Mesenchymal stem cell (in vitro differentiated cells and primary cell): ENCODE measurements around the gene BRAT1.

Experiments used
- DNase-seq: peaks from one replicate; pipeline ENCODE4 v3.0.0-alpha.2; 2013
- H2AFZ ChIP-seq: one replicate; pipeline ENCODE4 v1.6.1; 2013; ENCODE audit warnings: low read depth, mild to moderate bottlenecking, control low read depth, inconsistent platforms, low read length, moderate library complexity
- H2AK5ac ChIP-seq: 2 replicates; pipeline ENCODE4 v1.6.1; 2013; ENCODE audit warnings: low read length, moderate library complexity, mild to moderate bottlenecking, inconsistent platforms; ENCODE audit not compliant: severe bottlenecking
- H2BK120ac ChIP-seq: one replicate; pipeline ENCODE4 v1.6.1; 2013; ENCODE audit warnings: low read depth, mild to moderate bottlenecking, inconsistent platforms, low read length, moderate library complexity
- H2BK12ac ChIP-seq, 2 experiments: one replicate each; pipeline ENCODE4 v1.6.1; 2013; ENCODE audit warnings: inconsistent platforms in 2 of 2, low read length in 2 of 2, mild to moderate bottlenecking in 2 of 2, moderate library complexity in 2 of 2, control low read depth in 1 of 2
- H2BK15ac ChIP-seq: one replicate; pipeline ENCODE4 v1.6.1; 2013; ENCODE audit warnings: mild to moderate bottlenecking, low read depth, inconsistent platforms; ENCODE audit not compliant: poor library complexity, severe bottlenecking
- H2BK5ac ChIP-seq: 2 replicates; pipeline ENCODE4 v1.6.1; 2013; ENCODE audit warnings: low read depth, mild to moderate bottlenecking, low read length, control low read depth, inconsistent platforms; ENCODE audit not compliant: poor library complexity, severe bottlenecking
- H3K14ac ChIP-seq, 2 experiments: one replicate each; pipeline ENCODE4 v1.6.1; 2013; ENCODE audit warnings: inconsistent platforms in 2 of 2, low read length in 2 of 2, control low read depth in 1 of 2, mild to moderate bottlenecking in 1 of 2, moderate library complexity in 1 of 2
- H3K18ac ChIP-seq, 2 experiments: one replicate each; pipeline ENCODE4 v1.6.1; 2013; ENCODE audit warnings: inconsistent platforms in 2 of 2, low read length in 2 of 2, control low read depth in 1 of 2, low read depth in 1 of 2, mild to moderate bottlenecking in 1 of 2
- H3K23ac ChIP-seq, 2 experiments: one replicate each; pipeline ENCODE4 v1.6.1; 2013; ENCODE audit warnings: inconsistent platforms in 2 of 2, low read length in 2 of 2, mild to moderate bottlenecking in 2 of 2, moderate library complexity in 2 of 2, control low read depth in 1 of 2
- H3K27ac ChIP-seq: 2 replicates; pipeline ENCODE4 v1.5.1; 2013; ENCODE audit warnings: mild to moderate bottlenecking, moderate library complexity, low read length, control low read depth, inconsistent platforms; ENCODE audit not compliant: poor library complexity, severe bottlenecking
- H3K27me3 ChIP-seq, 2 experiments: 2 replicates each; pipeline versions ENCODE4 v1.6.1 to v1.7.0; 2013; ENCODE audit warnings: low read length in 2 of 2, mild to moderate bottlenecking in 2 of 2, moderate library complexity in 2 of 2, control low read depth in 1 of 2, inconsistent platforms in 1 of 2; ENCODE audit not compliant: control insufficient read depth in 1 of 2, insufficient read depth in 1 of 2
- H3K36me3 ChIP-seq, 2 experiments: 2 replicates each; pipeline versions ENCODE4 v1.6.1 to v1.7.0; 2013; ENCODE audit warnings: low read length in 2 of 2, control low read depth in 1 of 2, inconsistent platforms in 1 of 2, low read depth in 1 of 2, mild to moderate bottlenecking in 1 of 2; ENCODE audit not compliant: insufficient read depth in 2 of 2, control insufficient read depth in 1 of 2
- H3K4ac ChIP-seq, 2 experiments: one replicate each; pipeline ENCODE4 v1.6.1; 2013; ENCODE audit warnings: inconsistent platforms in 2 of 2, low read length in 2 of 2, mild to moderate bottlenecking in 2 of 2, moderate library complexity in 2 of 2, control low read depth in 1 of 2, low read depth in 1 of 2
- H3K4me1 ChIP-seq: 2 replicates; pipeline ENCODE4 v1.6.1; 2013; ENCODE audit warnings: low read depth, low read length, control low read depth; ENCODE audit not compliant: control insufficient read depth, insufficient read depth
- H3K4me2 ChIP-seq: 2 replicates; pipeline ENCODE4 v1.6.1; 2013; ENCODE audit warnings: low read length, mild to moderate bottlenecking, inconsistent platforms; ENCODE audit not compliant: poor library complexity, severe bottlenecking
- H3K4me3 ChIP-seq, 2 experiments: 2 replicates each; pipeline versions ENCODE4 v1.5.1 to v1.7.0; 2013; ENCODE audit warnings: low read length in 2 of 2, mild to moderate bottlenecking in 2 of 2, control low read depth in 1 of 2, low read depth in 1 of 2; ENCODE audit not compliant: insufficient read depth in 1 of 2
- H3K79me1 ChIP-seq: replicated peaks from 2 replicates; pipeline ENCODE4 v1.6.1; 2013; ENCODE audit warnings: mild to moderate bottlenecking, control low read depth, low read length, inconsistent platforms; ENCODE audit not compliant: poor library complexity, severe bottlenecking
- H3K9ac ChIP-seq: 2 replicates; pipeline ENCODE4 v1.7.0; 2013; ENCODE audit warnings: mild to moderate bottlenecking, low read length, moderate library complexity
- H3K9me3 ChIP-seq: 2 replicates; pipeline ENCODE4 v1.7.0; 2013; ENCODE audit warnings: mild to moderate bottlenecking, low read length; ENCODE audit not compliant: control insufficient read depth
- H4K8ac ChIP-seq: one replicate; pipeline ENCODE4 v1.6.1; 2013; ENCODE audit warnings: inconsistent platforms, mild to moderate bottlenecking, low read length, moderate library complexity
- H4K91ac ChIP-seq: one replicate; pipeline ENCODE4 v1.6.1; 2013; ENCODE audit warnings: mild to moderate bottlenecking, low read length, inconsistent platforms
- WGBS: methylation state at CpG from one replicate; pipeline ENCODE4 v1.1.7; 2013; ENCODE audit warnings: mixed read lengths; 5-methylcytosine and 5-hydroxymethylcytosine counted together

Gene BRAT1

DNA sequence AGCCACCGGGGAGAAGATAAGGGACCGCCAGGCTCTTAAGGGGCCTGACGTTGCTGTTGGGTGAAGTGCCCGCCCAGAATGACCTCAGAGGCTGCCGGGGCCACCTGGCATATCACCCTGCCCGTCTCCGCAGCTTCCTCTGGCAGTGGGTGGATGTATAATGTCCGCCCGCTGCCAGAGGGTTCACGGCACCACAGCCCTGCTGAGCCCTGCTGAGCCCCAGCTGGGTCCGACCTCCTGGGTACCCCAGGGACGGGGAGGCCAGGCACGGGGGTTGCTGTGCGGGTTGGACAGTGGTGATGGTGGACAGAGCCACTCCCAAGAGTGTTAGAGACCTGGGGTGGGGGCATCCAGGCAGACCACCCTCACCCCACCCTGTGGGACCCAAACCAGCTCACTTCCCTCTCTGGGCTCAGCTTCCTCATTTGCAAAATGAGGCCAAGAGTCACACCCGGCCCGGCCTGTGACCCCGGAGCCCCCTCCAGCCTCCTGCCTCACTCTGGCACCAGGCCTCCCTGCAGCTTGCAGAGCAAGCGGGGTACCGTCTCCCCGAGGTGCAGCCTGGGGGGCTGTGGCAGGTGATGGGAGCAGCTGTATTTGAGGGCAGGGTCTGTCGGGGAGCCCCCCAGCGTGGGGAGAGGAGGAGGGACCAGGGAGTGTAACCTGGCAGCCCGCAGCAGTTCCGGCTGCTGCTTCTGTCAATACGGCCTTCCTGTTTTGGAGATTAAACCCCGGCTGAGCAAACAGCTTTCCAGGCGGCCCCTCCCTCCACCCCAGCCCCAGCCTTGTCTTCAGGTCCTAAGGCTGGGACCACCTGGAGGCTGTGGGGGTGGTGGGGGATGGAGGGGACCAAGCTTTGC is 44.2 kb downstream of the BRAT1 start:
- no peak overlapping the region for H2BK15ac ChIP-seq
- H3K9ac ChIP-seq: no peak overlapping the region
- no peak for DNase-seq
- H3K79me1 ChIP-seq: no peaks in the 10 kb centered on the region
- peak overlapping the region; percentile 48 for H2BK5ac ChIP-seq
- no peak overlapping the region for H2BK12ac ChIP-seq
- no peak overlapping the region for H3K4ac ChIP-seq
- H2AK5ac ChIP-seq: peak overlapping the region; percentile 56
- H4K91ac ChIP-seq: no peak overlapping the region
- no peaks in the 10 kb centered on the region for H3K36me3 ChIP-seq
- H3K27me3 ChIP-seq: peaks cover 0 to 27% of the 10 kb centered on the region in 2 experiments
- no peak overlapping the region for H3K4me3 ChIP-seq
- peaks cover 68% of the 10 kb centered on the region for H3K4me1 ChIP-seq
- no peak overlapping the region for H3K4me2 ChIP-seq
- no peak overlapping the region for H3K27ac ChIP-seq
- H2BK120ac ChIP-seq: no peak overlapping the region
- H3K14ac ChIP-seq: no peak overlapping the region
- no peak overlapping the region for H4K8ac ChIP-seq
- H3K18ac ChIP-seq: no peak overlapping the region
- WGBS: 72% methylated on average over 25 of the region's 27 CpGs
- no peaks in the 10 kb centered on the region for H3K9me3 ChIP-seq
- no peak overlapping the region for H3K23ac ChIP-seq
- H2AFZ ChIP-seq: no peak overlapping the region

DNA sequence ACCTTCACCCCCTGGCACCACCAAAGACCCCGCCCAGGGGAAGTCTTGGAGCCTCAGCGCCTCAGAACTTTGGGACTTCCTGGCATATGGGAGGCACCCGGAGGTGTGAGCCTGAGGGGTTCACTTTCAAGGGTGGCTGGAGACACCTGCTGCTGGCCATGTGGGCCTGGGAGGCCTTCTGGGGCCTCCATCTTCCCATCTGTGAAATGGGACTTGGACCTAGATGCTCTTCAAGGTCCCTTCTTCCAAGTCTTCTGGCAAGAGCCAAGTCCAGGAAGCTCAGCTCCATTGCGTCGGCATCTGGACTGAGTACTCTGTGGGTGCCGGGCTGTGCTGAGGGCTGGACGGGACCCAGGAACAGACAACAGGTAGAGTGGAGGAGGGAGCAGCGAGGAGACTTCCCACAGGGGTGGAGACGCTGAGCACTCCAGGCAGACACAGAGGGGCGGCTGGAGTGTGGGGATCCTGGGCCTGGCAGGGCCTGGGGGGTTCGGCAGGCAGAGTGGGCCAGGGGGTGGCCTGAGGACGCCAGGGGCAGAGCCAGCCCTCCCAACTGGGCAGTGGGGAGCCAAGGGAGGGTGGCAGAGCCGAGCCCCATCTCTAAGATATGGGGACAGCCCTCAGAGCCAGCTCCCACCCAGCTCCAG is 45.1 kb downstream of the BRAT1 start:
- WGBS: 94% methylated on average over 13 of the region's 13 CpGs
- Histone ChIP-seq H3K23ac (no peak overlapping the region), H3K18ac (no peak overlapping the region), H3K4me1 (peaks cover 62% of the 10 kb centered on the region), H2AFZ (no peak overlapping the region), H2BK12ac (no peak overlapping the region), H3K79me1 (no peaks in the 10 kb centered on the region), H3K14ac (no peak overlapping the region), H3K4ac (no peak overlapping the region), H3K36me3 (no peaks in the 10 kb centered on the region), H2AK5ac (peak overlapping the region; percentile 56), H4K8ac (no peak overlapping the region), H3K9me3 (no peaks in the 10 kb centered on the region), H3K27ac (no peak overlapping the region), H2BK120ac (no peak overlapping the region), H3K9ac (no peak overlapping the region), H2BK15ac (no peak overlapping the region), H4K91ac (no peak overlapping the region), H2BK5ac (no peak overlapping the region), H3K4me3 (no peak overlapping the region), H3K27me3 (peaks cover 0 to 29% of the 10 kb centered on the region in 2 experiments), H3K4me2 (no peak overlapping the region)
- DNase-seq: no peak

DNA sequence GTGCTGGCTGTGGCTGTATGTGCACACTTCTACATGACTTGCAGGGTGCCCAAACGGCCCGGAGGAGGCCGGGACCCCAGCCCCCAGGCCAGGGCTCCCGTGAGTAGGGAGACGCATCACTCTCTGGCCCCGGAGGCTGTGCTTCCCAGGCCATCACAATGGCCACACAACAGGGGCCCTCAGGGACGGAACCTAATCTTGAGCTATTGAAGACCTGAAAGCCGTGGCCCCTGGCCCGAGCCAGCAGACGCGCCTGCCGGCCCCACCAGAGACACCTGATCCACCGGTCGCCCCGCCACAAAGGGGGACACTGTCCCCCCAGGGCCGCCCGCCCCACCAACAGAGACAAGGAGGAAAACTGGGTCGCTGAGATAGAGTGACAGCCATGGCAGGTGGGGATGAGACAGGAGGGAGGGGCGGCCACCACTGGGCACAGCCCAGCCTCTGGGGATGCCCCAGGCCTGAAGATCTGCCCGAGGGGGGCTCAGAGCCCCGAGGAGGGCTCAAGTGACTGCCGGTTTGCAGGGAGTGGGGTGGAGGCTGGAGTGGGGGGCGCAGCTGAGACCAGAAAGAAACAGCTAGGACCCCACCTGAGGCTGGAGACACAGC is 45.9 kb downstream of the BRAT1 start:
- DNase-seq: no peak
- H3K9me3 ChIP-seq: no peaks in the 10 kb centered on the region
- no peak overlapping the region for H3K27ac ChIP-seq
- H2BK12ac ChIP-seq: no peak overlapping the region
- no peak overlapping the region for H2BK120ac ChIP-seq
- no peak overlapping the region for H3K18ac ChIP-seq
- 84% methylated on average over 23 of the region's 23 CpGs for WGBS
- H4K8ac ChIP-seq: no peak overlapping the region
- H3K79me1 ChIP-seq: no peaks in the 10 kb centered on the region
- peaks cover 67% of the 10 kb centered on the region for H3K4me1 ChIP-seq
- no peak overlapping the region for H2BK5ac ChIP-seq
- H3K4me2 ChIP-seq: no peak overlapping the region
- no peaks in the 10 kb centered on the region for H3K36me3 ChIP-seq
- H3K14ac ChIP-seq: no peak overlapping the region
- no peak overlapping the region for H4K91ac ChIP-seq
- no peak overlapping the region for H2BK15ac ChIP-seq
- no peak overlapping the region for H2AFZ ChIP-seq
- no peak overlapping the region for H3K23ac ChIP-seq
- no peak overlapping the region for H3K4ac ChIP-seq
- peaks cover 0 to 25% of the 10 kb centered on the region in 2 experiments for H3K27me3 ChIP-seq
- no peak overlapping the region for H3K9ac ChIP-seq
- H2AK5ac ChIP-seq: peak overlapping the region; percentile 69
- no peak overlapping the region for H3K4me3 ChIP-seq
